SH-SY5Y (cell line): Measurements from ENCODE around the gene ZSCAN23.

Source experiments
- GATA2 ChIP-seq: IDR thresholded peaks from 2 replicates; pipeline ENCODE4 v1.6.1; 2011; ENCODE audit warnings: mild to moderate bottlenecking, low read depth, low read length
- GATA3 ChIP-seq: IDR thresholded peaks from 2 replicates; pipeline ENCODE4 v1.6.1; 2011; ENCODE audit warnings: low read depth, mild to moderate bottlenecking, low read length, moderate library complexity

Gene ZSCAN23

GRCh38 chr6:28458568-28458967 is 15.3 kb upstream of the ZSCAN23 start:
- TF ChIP-seq GATA3 (no peak), GATA2 (no peak)

- no peak for TF ChIP-seq GATA2
- no peak for TF ChIP-seq GATA3
Measured at GRCh38 chr6:28449056-28449455, 5.8 kb upstream of the ZSCAN23 start.

GRCh38 chr6:28446818-28447511 is 3.7 kb upstream of the ZSCAN23 start:
- TF ChIP-seq GATA2 (no peak), GATA3 (no peak)

DNA sequence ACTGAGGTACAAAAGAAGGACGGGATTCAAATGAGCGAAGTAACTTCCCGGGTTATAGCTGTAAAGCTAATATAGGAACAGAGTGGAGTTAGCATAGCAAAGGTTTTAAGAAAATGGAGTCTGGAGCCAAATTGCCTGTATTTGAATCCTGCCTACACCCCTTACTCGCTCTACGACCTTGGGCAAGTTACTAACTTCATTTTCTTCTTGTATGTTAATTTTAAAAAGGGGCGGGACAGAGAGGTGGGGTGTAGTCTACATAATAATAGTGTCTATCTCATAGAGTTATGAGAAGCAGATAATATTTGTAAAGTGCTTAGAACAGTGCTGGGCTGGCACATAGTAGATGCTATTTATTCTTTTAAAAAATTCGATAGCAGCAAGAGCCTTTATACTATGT is 705 bp downstream of the ZSCAN23 start:
- no peak for TF ChIP-seq GATA2
- TF ChIP-seq GATA3, result no peak

DNA sequence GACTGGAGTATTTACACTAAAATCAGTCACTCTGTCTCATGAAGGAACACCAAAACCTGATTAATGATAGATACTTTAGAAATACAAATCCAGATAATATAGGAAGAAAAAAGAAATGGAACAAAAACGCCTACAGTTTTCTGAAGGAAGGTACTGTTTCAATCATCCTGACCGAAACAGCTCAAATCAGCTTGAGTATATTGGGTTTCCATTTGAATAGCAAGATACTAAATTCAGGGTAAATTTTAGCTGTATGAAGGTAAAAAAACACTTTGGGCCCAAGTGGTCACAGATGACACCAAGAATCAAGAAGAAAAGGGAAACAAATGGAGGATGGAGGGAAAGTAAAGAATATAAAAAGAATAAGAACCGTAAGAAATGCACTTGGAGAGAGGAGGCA is 6.9 kb downstream of the ZSCAN23 start:
- TF ChIP-seq GATA2 (no peak), GATA3 (no peak)

DNA sequence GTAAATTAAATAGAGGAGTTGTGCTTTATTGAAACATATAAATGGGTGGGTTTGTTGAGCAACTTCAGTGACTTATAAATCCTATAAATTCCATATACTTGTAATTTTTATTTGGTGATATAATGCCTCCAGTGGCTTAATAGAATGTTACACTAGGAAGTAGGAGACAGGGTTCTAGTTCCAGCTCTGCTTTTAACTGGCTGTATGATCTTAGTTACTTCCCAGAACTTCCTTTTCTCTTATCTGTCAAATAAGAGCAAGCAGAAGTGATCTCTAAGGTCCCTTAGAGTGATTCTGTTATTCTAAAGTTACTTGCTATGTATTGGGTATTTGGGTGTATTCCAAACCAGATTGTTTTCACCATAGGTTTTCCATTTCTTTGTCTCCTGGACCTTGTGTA is 10.2 kb downstream of the ZSCAN23 start:
- TF ChIP-seq GATA3 (no peak), GATA2 (no peak)

GRCh38 chr6:28429781-28430180 is 13.5 kb downstream of the ZSCAN23 start:
- no peak for TF ChIP-seq GATA2
- TF ChIP-seq GATA3, result no peak

- no peak for TF ChIP-seq GATA2
- TF ChIP-seq GATA3, result no peak
Measured at GRCh38 chr6:28425944-28426541, 17.2 kb downstream of the ZSCAN23 start.

GRCh38 chr6:28424163-28424562 is 19.1 kb downstream of the ZSCAN23 start:
- TF ChIP-seq GATA3 (no peak), GATA2 (no peak)

DNA sequence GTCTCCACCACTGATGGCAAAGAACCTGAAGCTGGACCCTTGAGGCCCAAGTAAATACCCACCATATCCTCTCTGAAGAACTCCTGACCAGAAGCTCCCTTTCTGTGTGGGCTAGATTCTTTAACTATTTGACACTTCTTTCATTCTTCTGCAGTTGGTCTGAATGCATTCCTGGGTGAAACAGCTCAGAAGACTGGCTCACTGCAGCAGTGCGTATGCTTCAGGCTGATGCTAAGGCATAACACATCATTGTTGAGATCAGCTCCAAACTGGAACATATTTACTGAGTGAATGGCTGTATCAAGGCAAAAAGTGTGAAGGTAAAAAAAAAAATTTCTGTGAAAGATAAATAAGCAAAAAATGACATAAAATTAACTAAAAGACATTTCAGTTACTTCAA is 19.7 kb downstream of the ZSCAN23 start:
- TF ChIP-seq GATA2, result no peak
- no peak for TF ChIP-seq GATA3

GRCh38 chr6:28413681-28414080 is 29.6 kb downstream of the ZSCAN23 start:
- no peak for TF ChIP-seq GATA2
- no peak for TF ChIP-seq GATA3

GRCh38 chr6:28410767-28411166 is 32.5 kb downstream of the ZSCAN23 start:
- TF ChIP-seq GATA3 (no peak), GATA2 (no peak)

- TF ChIP-seq GATA3, result no peak
- no peak for TF ChIP-seq GATA2
Measured at GRCh38 chr6:28408076-28408802, 35.1 kb downstream of the ZSCAN23 start.

DNA sequence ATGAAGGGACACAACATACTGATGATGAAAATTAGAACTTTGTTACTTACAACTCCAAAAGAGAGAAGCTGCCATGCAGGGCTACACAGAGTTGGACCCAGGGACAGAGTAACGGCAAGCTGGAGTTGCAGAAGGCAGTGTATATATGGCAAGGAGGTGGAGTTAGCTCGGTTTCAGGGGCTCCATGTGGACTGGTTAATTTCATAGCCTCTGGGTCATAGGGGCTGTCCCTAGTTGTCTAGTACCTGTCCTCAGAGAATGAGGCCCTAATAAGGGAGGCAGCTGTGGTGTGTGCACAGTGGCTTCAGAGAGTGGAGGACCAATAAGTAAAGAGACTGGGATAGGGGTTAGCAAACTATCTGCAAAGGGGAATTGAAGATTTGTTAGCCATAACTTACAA is 35.9 kb downstream of the ZSCAN23 start:
- TF ChIP-seq GATA2 (no peak), GATA3 (no peak)

- TF ChIP-seq GATA2, result no peak
- TF ChIP-seq GATA3, result no peak
Measured at GRCh38 chr6:28402197-28402596, 41.1 kb downstream of the ZSCAN23 start.

DNA sequence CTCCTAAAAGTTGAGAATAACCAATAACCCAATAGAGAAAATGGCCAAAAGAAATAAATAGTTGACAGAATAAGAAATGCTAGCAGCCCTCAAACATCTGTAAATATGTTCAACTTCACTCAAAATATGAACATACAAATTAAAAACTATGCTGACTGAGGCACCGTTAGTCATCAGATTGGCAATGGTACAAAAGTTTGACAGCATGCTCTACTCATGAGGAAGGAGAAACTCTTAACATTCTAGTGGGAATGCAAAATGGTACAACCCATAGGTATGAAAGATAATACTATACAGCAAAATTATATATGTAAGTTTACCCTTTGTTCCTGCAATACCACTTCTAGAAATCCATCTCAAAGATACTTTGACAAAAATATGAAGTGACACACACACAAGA is 42.1 kb downstream of the ZSCAN23 start:
- TF ChIP-seq GATA3 (no peak), GATA2 (no peak)

DNA sequence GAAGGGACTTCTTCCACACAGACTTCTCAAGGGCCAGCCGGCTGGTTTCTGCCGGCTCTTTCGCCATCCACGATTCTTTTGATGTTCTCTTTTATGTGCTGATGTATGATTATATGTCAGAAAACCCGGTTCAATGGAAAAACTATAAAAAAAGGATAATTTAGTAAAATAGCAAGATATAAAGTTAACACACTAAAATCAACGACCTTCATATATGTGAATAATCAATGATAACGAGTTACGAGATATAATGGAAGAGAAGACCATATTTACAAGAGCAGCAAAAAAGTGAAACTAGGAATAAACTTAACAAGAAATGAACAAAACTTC is 43.2 kb downstream of the ZSCAN23 start:
- no peak for TF ChIP-seq GATA2
